ENCODE data around the gene IL6ST.
"Not testable (repeated sequence)": the region's sequence is repeated elsewhere in the genome, so short reads cannot be mapped to it uniquely, and the experiment has no call there.

IL6ST gene

DNA sequence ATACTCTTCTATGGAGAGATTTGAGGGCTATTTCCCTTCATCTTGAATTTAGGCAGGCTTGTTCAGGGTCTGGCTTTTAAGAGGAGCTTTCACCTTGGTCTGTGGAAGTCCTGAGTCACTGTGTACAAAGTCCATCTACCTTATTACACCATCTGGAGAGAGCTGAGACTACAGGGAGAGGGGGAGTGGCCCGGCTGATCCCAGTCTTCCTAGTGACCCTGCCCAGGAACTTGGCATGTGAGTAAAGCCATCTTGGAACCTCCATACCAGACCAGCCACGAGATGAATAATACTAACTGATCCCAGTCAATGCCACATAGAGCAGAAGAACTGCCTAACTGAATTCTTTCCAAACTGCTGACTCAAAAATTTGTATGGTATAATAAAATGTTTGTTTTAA, 8.4 kb upstream of the IL6ST start:
- H3K4me3 ChIP-seq (ENCODE audit: low read depth, low read length) = no peak overlapping the region
- TF ChIP-seq, protein P1, sequence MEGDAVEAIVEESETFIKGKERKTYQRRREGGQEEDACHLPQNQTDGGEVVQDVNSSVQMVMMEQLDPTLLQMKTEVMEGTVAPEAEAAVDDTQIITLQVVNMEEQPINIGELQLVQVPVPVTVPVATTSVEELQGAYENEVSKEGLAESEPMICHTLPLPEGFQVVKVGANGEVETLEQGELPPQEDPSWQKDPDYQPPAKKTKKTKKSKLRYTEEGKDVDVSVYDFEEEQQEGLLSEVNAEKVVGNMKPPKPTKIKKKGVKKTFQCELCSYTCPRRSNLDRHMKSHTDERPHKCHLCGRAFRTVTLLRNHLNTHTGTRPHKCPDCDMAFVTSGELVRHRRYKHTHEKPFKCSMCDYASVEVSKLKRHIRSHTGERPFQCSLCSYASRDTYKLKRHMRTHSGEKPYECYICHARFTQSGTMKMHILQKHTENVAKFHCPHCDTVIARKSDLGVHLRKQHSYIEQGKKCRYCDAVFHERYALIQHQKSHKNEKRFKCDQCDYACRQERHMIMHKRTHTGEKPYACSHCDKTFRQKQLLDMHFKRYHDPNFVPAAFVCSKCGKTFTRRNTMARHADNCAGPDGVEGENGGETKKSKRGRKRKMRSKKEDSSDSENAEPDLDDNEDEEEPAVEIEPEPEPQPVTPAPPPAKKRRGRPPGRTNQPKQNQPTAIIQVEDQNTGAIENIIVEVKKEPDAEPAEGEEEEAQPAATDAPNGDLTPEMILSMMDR (IDR thresholded peaks at IDR 0.05; ENCODE audit: borderline replicate concordance, insufficient read depth, low read depth, low read length) = no peak

GRCh38 chr5:56002303-56002702, 7.5 kb upstream of the IL6ST start:
- no peak overlapping the region for H3K4me3 ChIP-seq (ENCODE audit: low read depth, low read length)
- TF ChIP-seq, protein P1 (IDR thresholded peaks at IDR 0.05; ENCODE audit: borderline replicate concordance, insufficient read depth, low read depth, low read length) = no peak

DNA sequence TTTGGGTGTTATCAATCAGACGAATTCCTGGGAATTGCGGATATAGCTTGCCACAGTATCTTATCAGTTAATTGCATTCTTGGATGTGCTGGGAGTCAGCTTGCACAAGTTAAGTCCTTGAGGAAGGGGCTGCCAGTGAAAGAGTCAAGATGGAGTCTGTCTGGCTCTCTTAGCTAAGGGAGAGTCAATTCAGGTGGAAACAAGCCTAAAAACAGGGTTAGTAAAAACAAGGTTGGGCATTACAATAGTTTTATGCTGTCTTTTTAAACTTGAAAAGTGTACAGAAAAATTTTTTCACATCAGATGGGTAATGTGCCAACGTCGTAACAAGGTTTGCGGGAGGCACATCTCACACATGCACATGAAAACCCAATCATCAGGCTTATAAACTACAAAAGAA, 5.5 kb upstream of the IL6ST start:
- not testable (repeated sequence) for H3K4me3 ChIP-seq (ENCODE audit: low read depth, low read length)

GRCh38 chr5:55998966-55999365, 4.2 kb upstream of the IL6ST start:
- TF ChIP-seq, protein P1 (IDR thresholded peaks at IDR 0.05; ENCODE audit: borderline replicate concordance, insufficient read depth, low read depth, low read length) = no peak
- H3K4me3 ChIP-seq (ENCODE audit: low read depth, low read length) = no peak overlapping the region

DNA sequence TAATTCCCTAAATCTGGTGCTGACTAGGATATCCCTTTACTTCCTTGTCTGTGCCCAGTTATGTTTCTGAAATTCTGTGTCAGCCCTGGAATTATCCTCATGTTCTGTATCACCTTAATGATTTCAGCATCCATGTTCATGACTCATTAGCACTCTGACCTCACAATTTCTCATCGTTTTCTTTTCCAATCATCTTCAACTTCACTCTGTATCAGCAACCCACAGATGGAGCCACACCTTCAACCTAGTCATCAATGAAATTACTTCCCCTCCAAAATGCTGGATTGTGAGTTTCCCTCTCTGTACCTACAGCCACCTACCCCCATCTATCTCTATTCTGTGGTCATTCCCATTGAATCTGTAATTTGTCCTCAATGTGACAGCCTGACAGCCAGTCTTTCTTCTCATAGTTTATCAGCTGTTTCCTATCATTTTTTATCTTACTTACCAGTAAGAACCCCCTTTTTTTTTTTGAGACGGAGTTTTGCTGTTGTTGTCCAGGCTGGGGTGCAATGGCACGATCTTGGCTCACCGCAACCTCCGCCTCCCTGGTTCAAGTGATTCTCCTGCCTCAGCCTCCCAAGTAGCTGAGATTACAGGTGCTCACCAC, 3.1 kb upstream of the IL6ST start:
- TF ChIP-seq, protein P1 (IDR thresholded peaks at IDR 0.05; ENCODE audit: borderline replicate concordance, insufficient read depth, low read depth, low read length) = no peak
- H3K4me3 ChIP-seq (ENCODE audit: low read depth, low read length) = no peak overlapping the region

GRCh38 chr5:55994998-55995914, 493 bp upstream of the IL6ST start:
- peak overlapping the region; percentile 95 for H3K4me3 ChIP-seq (ENCODE audit: low read depth, low read length)
- TF ChIP-seq, protein P1 (IDR thresholded peaks at IDR 0.05; ENCODE audit: borderline replicate concordance, insufficient read depth, low read depth, low read length) = no peak

DNA sequence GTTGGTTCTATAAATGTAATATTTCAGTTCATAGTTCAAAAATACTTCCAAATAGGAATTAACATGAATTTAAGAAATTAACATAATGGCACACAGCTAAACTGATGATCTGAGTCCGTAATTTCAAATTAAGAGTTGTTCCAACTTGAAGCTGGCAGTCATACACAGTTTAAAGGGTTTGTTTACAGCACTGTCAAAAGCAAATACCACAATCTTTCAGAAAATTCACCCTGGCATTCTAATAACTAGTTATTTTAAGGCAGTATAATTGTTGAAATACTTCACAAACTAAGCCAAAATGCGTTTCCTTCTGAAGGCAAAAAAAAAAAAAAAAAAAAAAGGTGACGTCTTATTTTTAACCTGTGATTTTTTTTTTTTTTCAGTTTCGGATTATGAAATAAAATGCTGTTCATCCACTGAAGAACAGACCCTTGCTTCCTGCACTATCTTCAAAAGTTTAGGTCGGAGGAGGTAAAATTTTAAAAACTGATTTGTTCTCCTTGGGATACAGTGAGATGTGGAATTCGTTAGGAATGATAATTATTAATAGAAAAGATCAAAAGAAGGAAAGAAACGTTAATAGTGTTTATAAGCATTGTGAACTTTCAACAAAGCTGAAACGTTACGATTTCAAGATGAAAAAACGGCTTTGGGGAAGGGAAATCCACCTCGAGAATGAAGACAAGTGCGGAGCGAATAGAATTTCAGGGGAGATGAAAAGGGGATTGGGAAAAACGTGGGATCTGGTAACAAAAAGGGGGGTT, 850 bp downstream of the IL6ST start:
- peak overlapping the region; percentile 95 for H3K4me3 ChIP-seq (ENCODE audit: low read depth, low read length)
- TF ChIP-seq, protein P1 (IDR thresholded peaks at IDR 0.05; ENCODE audit: borderline replicate concordance, insufficient read depth, low read depth, low read length) = no peak

All from GM12875 (cell line).